Naive B cell (primary cell): ENCODE results near the gene SPATA9. TPM values are rescaled to one million over a fixed set of nuclear protein-coding genes. Genes with fewer than 3 reads are reported as not detected.
A peak's percentile ranks its signal among the peaks of the same experiment; 100 is the strongest.

Experiments
- ATAC-seq, 2 donors: fragments of 150-1000 bp; cut with Tn5 transposase; 2 replicates each; pipeline ENCODE4 v1.10.0; 2021; ENCODE audit warnings: low read depth in 2 of 2, mild to moderate bottlenecking in 2 of 2, moderate library complexity in 2 of 2
- DNase-seq: peaks from one replicate; pipeline ENCODE4 v3.0.0; 2022
- H3K27ac Mint-ChIP-seq, 6 donors: one replicate each; pipeline ENCODE4 v1.8.0; 2020 to 2022; ENCODE audit warnings: mild to moderate bottlenecking in 6 of 6, mixed read lengths in 6 of 6, moderate library complexity in 5 of 6, inconsistent platforms in 2 of 6
- H3K27me3 Mint-ChIP-seq, 3 donors: one replicate each; pipeline ENCODE4 v1.8.0; 2021 to 2022; ENCODE audit warnings: mixed read lengths in 3 of 3, mild to moderate bottlenecking in 1 of 3
- H3K36me3 Mint-ChIP-seq, 2 donors: one replicate each; pipeline ENCODE4 v1.8.0; 2020 to 2022; ENCODE audit warnings: mixed read lengths in 2 of 2, inconsistent platforms in 1 of 2, mild to moderate bottlenecking in 1 of 2
- H3K4me1 Mint-ChIP-seq, 3 donors: one replicate each; pipeline ENCODE4 v1.8.0; 2020 to 2022; ENCODE audit warnings: mixed read lengths in 3 of 3, inconsistent platforms in 1 of 3, mild to moderate bottlenecking in 1 of 3, moderate library complexity in 1 of 3
- H3K4me3 Mint-ChIP-seq, 8 donors: one replicate each; pipeline ENCODE4 v1.8.0; 2020 to 2022; ENCODE audit warnings: mild to moderate bottlenecking in 8 of 8, mixed read lengths in 8 of 8, moderate library complexity in 8 of 8, inconsistent platforms in 2 of 8
- H3K9me3 Mint-ChIP-seq, 7 donors: one replicate each; pipeline ENCODE4 v1.8.0; 2020 to 2022; ENCODE audit warnings: mixed read lengths in 7 of 7, mild to moderate bottlenecking in 5 of 7, inconsistent platforms in 2 of 7, moderate library complexity in 1 of 7
- polyA plus RNA-seq, 6 donors: library from polyadenylated mRNA; unstranded; fragments of 300-500 nt; fragmentation: Illumina TruSeq; gene quantifications; one replicate each; pipeline ENCODE4 v1.2.3, GENCODE V29; 2021; ENCODE audit warnings: low read depth in 6 of 6

SPATA9 gene
- polyA plus RNA-seq, 6 donors from 2014 or later: not detected

GRCh38 chr5:95621839-95622629, 60.8 kb downstream of the SPATA9 start:
- Mint-ChIP-seq H3K27ac (peak overlapping the region in 3 of 6 donors; percentile 49 to 76 (median 55)), H3K27me3 (no peaks in the 10 kb centered on the region), H3K36me3 (no peaks in the 10 kb centered on the region), H3K9me3 (no peaks in the 10 kb centered on the region), H3K4me3 (peak overlapping the region; percentile 80 to 92 (median 85)), H3K4me1 (peaks cover 22 to 26% (median 25%) of the 10 kb centered on the region in 3 donors)
- ATAC-seq (peak; percentile 16 to 25), DNase-seq (peak; percentile 25)

- ATAC-seq: peak; percentile 36 to 41
- DNase-seq: peak; percentile 36
- H3K9me3 Mint-ChIP-seq: no peaks in the 10 kb centered on the region
- no peaks in the 10 kb centered on the region for H3K27me3 Mint-ChIP-seq
- H3K4me3 Mint-ChIP-seq: peak overlapping the region; percentile 80 to 92 (median 85)
- H3K27ac Mint-ChIP-seq: peak overlapping the region in 3 of 6 donors; percentile 55 to 92 (median 76)
- H3K4me1 Mint-ChIP-seq: peaks cover 22 to 26% (median 25%) of the 10 kb centered on the region in 3 donors
- H3K36me3 Mint-ChIP-seq: no peaks in the 10 kb centered on the region
Measured at GRCh38 chr5:95620870-95621838, 61.6 kb downstream of the SPATA9 start.

GRCh38 chr5:95620030-95620869, 62.5 kb downstream of the SPATA9 start, which contains the start of gene GPR150:
Gene GPR150 (plus strand): TSS chr5:95620087. CDS start chr5:95620276, 189 bp downstream.
- Mint-ChIP-seq H3K4me3 (peak within 1 kb of the TSS; percentile 83 to 98 (median 92)), H3K9me3 (no peaks in the 10 kb centered on the region), H3K27me3 (no peaks in the 10 kb centered on the region), H3K36me3 (no peaks in the 10 kb centered on the region), H3K27ac (peak within 1 kb of the TSS; percentile 34 to 93 (median 66)), H3K4me1 (peaks cover 22 to 26% (median 25%) of the 10 kb centered on the region in 3 donors)
- DNase-seq (peak; percentile 73), ATAC-seq (peak; percentile 76 to 81)

- H3K4me3 Mint-ChIP-seq: peak overlapping the region; percentile 83 to 98 (median 92)
- ATAC-seq (no peak), DNase-seq (no peak)
- no peaks in the 10 kb centered on the region for H3K27me3 Mint-ChIP-seq
- H3K4me1 Mint-ChIP-seq: peaks cover 22 to 26% (median 25%) of the 10 kb centered on the region in 3 donors
- peak overlapping the region; percentile 1 to 93 (median 58) for H3K27ac Mint-ChIP-seq
- H3K9me3 Mint-ChIP-seq: peaks cover 0 to 3% (median 0%) of the 10 kb centered on the region in 7 donors
- H3K36me3 Mint-ChIP-seq: no peaks in the 10 kb centered on the region
Measured at GRCh38 chr5:95619514-95620029, 63.2 kb downstream of the SPATA9 start.

- ATAC-seq (no peak), DNase-seq (no peak)
- Mint-ChIP-seq H3K4me3 (peak overlapping the region; percentile 83 to 98 (median 92)), H3K36me3 (peaks cover 0 to 2% of the 10 kb centered on the region in 2 donors), H3K27me3 (no peaks in the 10 kb centered on the region), H3K9me3 (peaks cover 0 to 3% (median 0%) of the 10 kb centered on the region in 7 donors), H3K4me1 (peaks cover 22 to 26% (median 25%) of the 10 kb centered on the region in 3 donors), H3K27ac (peak overlapping the region in 1 of 6 donors; percentile 61)
Measured at GRCh38 chr5:95619096-95619495, 63.7 kb downstream of the SPATA9 start.

GRCh38 chr5:95617057-95617456, 65.7 kb downstream of the SPATA9 start:
- ATAC-seq: no peak
- H3K36me3 Mint-ChIP-seq: peaks cover 11 to 14% of the 10 kb centered on the region in 2 donors
- H3K9me3 Mint-ChIP-seq: peaks cover 5 to 20% (median 14%) of the 10 kb centered on the region in 7 donors
- H3K27me3 Mint-ChIP-seq: no peaks in the 10 kb centered on the region
- no peak overlapping the region for H3K27ac Mint-ChIP-seq
- H3K4me3 Mint-ChIP-seq: peak overlapping the region in 1 of 8 donors; percentile 91
- H3K4me1 Mint-ChIP-seq: peaks cover 14 to 19% (median 17%) of the 10 kb centered on the region in 3 donors
- no peak for DNase-seq

GRCh38 chr5:95615164-95615467, 67.7 kb downstream of the SPATA9 start:
- Mint-ChIP-seq H3K36me3 (peaks cover 11 to 14% of the 10 kb centered on the region in 2 donors), H3K9me3 (peaks cover 5 to 20% (median 14%) of the 10 kb centered on the region in 7 donors), H3K27ac (no peak overlapping the region), H3K27me3 (no peaks in the 10 kb centered on the region), H3K4me3 (no peak overlapping the region), H3K4me1 (peaks cover 8 to 10% (median 9%) of the 10 kb centered on the region in 3 donors)
- no peak for DNase-seq
- no peak for ATAC-seq

GRCh38 chr5:95613514-95613913, 69.3 kb downstream of the SPATA9 start:
- DNase-seq: no peak
- Mint-ChIP-seq H3K4me1 (no peaks in the 10 kb centered on the region), H3K36me3 (peaks cover 11 to 14% of the 10 kb centered on the region in 2 donors), H3K9me3 (peaks cover 5 to 20% (median 14%) of the 10 kb centered on the region in 7 donors), H3K4me3 (no peak overlapping the region), H3K27ac (no peak overlapping the region), H3K27me3 (no peaks in the 10 kb centered on the region)
- no peak for ATAC-seq

- Mint-ChIP-seq H3K36me3 (peaks cover 11 to 14% of the 10 kb centered on the region in 2 donors), H3K4me1 (no peaks in the 10 kb centered on the region), H3K27ac (no peak overlapping the region), H3K4me3 (no peak overlapping the region), H3K27me3 (no peaks in the 10 kb centered on the region), H3K9me3 (peaks cover 5 to 20% (median 14%) of the 10 kb centered on the region in 7 donors)
- no peak for ATAC-seq
- no peak for DNase-seq
Measured at GRCh38 chr5:95611396-95611795, 71.4 kb downstream of the SPATA9 start.

GRCh38 chr5:95610546-95610945, 72.2 kb downstream of the SPATA9 start:
- Mint-ChIP-seq H3K27ac (no peak overlapping the region), H3K36me3 (peaks cover 11 to 14% of the 10 kb centered on the region in 2 donors), H3K4me3 (no peak overlapping the region), H3K27me3 (no peaks in the 10 kb centered on the region), H3K4me1 (no peaks in the 10 kb centered on the region), H3K9me3 (peaks cover 5 to 20% (median 14%) of the 10 kb centered on the region in 7 donors)
- DNase-seq (no peak), ATAC-seq (no peak)

GRCh38 chr5:95609711-95610110, 73.1 kb downstream of the SPATA9 start:
- Mint-ChIP-seq H3K9me3 (peaks cover 5 to 17% (median 14%) of the 10 kb centered on the region in 7 donors), H3K27ac (no peak overlapping the region), H3K36me3 (peaks cover 11 to 14% of the 10 kb centered on the region in 2 donors), H3K4me3 (no peak overlapping the region), H3K27me3 (no peaks in the 10 kb centered on the region), H3K4me1 (no peaks in the 10 kb centered on the region)
- no peak for ATAC-seq
- no peak for DNase-seq
